Hematopoietic multipotent progenitor cell treated with erythropoietin and hydrocortisone succinate and interleukin-3 and kit ligand, for 15 days (in vitro differentiated cells): ENCODE measurements around the gene DCAF4L1.
A peak's percentile ranks its signal among the peaks of the same experiment; 100 is the strongest.

Source experiments
- DNase-seq: peaks from one replicate; pipeline ENCODE4 v3.0.0-alpha.2; 2015; ENCODE audit warnings: low spot score

DCAF4L1 gene

GRCh38 chr4:41981456-41981855 lies at the start of gene DCAF4L1:
DCAF4L1 (plus strand) TSS chr4:41981756; CDS start chr4:41981793, 37 bp downstream.
- DNase-seq = no peak

GRCh38 chr4:41932988-41933387 lies 48.6 kb upstream of the DCAF4L1 start:
- no peak for DNase-seq

DNA sequence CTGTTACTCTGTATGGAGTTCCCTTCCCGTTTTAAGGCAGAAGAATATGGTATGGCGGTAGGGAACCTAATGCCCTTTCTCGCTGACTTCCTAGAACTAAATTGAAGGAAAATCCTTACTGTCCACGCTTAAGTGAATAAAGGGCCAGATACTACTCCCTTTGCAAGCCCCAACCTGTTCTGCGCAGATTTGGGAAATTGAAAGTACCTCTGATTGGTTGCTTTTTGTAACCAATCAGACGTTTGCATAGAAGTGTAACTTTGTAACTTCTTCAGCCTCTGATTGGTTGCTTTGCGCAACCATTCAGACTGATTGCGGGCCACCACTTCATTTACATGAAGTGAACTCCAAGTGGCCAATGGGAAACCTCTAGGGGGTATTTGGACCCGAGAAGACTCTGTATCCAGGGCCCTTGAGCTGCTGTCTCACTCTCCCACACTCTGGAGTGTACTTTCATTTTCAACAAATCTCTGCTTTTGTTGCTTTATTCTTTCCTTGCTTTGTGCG lies 47.5 kb upstream of the DCAF4L1 start:
- no peak for DNase-seq

DNA sequence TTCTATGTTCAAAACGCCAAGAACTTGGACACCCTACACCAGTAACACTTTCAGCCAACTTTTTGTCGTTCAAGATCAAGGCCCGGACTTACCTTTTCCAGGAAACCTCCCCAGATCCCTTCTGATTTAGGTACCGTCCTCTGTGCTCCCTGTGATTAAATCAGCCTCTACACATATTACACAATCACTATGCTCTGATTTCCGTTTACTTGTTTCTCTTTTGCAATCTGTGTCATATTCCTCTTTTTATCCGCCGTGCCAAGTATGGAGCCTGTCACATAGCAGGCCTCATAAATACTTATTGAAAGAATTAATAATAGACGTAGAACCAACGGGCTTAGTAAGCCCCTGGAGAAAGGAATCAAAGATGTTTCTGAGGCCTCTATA lies 47.0 kb upstream of the DCAF4L1 start:
- no peak for DNase-seq

DNA sequence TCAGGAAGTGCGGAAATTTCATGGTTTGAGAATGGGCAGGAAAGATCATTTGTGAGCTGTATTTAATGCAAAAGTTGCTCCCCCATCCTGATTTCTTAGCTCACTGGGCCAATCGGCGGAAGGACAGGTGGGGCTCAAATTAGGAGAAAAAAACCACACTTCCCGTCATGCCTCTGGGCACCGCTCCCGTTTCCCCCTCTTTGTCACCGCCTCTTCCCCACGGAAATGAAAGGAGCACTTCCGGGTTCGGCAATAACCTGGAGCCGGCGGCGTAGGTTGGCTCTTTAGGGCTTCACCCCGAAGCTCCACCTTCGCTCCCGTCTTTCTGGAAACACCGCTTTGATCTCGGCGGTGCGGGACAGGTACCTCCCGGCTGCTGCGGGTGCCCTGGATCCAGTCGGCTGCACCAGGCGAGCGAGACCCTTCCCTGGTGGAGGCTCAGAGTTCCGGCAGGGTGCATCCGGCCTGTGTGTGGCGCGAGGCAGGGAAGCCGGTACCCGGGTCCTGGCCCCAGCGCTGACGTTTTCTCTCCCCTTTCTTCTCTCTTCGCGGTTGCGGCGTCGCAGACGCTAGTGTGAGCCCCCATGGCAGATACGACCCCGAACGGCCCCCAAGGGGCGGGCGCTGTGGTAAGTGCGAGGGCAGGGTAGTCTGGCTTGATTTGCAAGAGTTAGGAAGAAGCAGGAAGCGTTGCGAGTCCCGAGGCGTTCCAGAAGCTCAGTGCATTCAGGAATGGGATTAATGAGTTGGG lies 46.5 kb upstream of the DCAF4L1 start, which contains the start of gene TMEM33:
TSS of gene TMEM33 (plus strand) at position 529 of the 751 bp plus-strand sequence. CDS start at position 585, 56 bp downstream.
- DNase-seq = peak; percentile 85

GRCh38 chr4:41935652-41936021 lies 45.9 kb upstream of the DCAF4L1 start:
- DNase-seq = peak; percentile 21

- no peak for DNase-seq
Measured at GRCh38 chr4:41939016-41939626, 42.4 kb upstream of the DCAF4L1 start.

DNA sequence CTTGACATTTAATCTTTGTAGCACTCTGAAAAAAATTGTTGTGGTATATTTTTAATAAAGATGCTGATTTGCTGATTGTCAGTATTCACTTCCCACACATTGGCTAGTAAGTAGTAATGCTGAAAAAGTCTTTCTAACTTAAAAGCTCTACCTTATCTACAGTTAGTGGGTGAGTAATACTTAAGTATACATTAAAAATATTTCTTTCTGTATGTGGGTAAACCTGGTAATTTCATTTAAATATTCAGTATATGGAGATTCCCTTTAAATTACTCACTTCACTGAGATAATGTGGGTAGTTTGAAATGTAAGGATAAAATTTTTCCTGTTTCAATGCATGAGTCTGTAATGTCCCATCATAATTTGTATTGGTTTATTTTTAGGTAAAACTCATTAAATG lies 40.7 kb upstream of the DCAF4L1 start:
- DNase-seq = no peak

DNA sequence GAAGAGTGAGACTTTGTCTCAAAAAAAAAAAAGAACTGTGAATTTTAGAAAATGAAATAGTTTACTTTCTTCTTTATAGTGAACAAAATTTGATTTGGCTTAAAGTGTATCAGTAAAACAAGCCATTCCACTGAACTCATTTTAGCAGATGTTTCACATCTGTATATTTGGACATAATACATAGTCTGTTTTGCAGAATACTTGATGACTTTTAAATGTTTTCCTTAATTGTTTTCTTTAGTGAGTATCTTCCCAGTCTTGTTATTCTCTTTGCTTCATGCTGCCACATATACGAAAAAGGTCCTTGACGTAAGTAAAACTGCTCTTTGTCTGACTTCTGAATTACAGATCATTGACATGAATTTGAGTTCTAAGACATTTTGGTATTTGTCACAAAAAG lies 38.0 kb upstream of the DCAF4L1 start:
- no peak for DNase-seq

- DNase-seq = no peak
Measured at GRCh38 chr4:41944089-41944488, 37.5 kb upstream of the DCAF4L1 start.

- no peak for DNase-seq
Measured at GRCh38 chr4:41949531-41949930, 32.0 kb upstream of the DCAF4L1 start.

DNA sequence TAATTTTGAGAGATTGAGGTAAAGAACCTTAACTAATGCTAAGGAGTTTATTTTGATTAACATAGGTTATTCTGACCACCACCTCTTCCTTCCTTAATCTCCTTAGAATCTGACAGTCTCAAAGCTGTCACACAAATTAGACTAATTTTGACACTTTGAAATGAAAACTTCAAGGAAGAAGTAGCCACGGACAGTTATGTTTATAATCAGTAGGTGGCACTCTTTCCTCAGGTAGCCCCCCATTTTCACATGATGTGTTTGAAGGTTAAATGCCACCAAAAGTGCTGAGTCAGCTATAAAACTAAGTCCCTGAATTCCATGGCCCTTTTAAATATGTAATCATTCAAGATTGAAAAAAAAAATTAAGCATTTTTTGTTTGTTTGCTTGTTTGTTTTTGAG lies 23.9 kb upstream of the DCAF4L1 start:
- peak; percentile 74 for DNase-seq

DNA sequence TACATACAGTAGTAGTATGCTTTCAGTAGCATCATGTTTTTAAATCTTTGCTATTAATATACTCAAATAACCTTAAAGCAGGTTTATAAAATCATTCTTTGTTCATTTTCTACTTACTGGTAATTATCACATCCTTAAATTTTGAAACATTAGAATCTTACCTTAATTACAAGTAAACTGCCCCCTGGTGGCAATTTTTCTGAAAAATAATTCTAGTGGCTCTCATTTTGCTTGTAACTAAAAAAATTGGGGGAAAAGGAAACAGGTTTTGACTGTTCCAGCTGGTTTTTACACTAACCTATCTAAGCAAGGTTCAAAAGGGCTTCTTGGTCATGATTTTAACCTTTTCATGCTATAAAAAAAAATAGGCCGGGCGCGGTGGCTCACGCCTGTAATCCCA lies 18.5 kb upstream of the DCAF4L1 start:
- peak; percentile 45 for DNase-seq

- DNase-seq = no peak
Measured at GRCh38 chr4:41964401-41964800, 17.2 kb upstream of the DCAF4L1 start.

DNA sequence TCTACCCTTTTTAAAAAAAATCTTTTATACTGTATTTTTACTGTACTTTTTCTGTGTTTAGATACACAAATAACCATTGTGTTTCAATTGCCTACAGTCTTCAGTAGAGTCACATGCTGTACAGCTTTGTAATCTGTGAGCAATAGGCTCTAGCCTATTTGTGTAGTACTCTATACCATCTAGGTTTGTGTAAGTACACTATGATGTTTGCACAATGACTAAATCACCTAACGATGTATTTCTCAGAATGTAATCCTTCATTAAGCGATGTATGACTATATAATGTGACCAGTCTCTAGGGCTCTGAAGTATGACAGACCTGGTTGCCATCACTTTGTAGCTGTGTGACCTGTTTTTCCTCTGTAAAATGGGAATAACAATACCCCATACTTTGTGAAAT lies 14.2 kb upstream of the DCAF4L1 start:
- no peak for DNase-seq

GRCh38 chr4:41969671-41970070 lies 11.9 kb upstream of the DCAF4L1 start:
- no peak for DNase-seq

- no peak for DNase-seq
Measured at GRCh38 chr4:41975341-41975740, 6.2 kb upstream of the DCAF4L1 start.

DNA sequence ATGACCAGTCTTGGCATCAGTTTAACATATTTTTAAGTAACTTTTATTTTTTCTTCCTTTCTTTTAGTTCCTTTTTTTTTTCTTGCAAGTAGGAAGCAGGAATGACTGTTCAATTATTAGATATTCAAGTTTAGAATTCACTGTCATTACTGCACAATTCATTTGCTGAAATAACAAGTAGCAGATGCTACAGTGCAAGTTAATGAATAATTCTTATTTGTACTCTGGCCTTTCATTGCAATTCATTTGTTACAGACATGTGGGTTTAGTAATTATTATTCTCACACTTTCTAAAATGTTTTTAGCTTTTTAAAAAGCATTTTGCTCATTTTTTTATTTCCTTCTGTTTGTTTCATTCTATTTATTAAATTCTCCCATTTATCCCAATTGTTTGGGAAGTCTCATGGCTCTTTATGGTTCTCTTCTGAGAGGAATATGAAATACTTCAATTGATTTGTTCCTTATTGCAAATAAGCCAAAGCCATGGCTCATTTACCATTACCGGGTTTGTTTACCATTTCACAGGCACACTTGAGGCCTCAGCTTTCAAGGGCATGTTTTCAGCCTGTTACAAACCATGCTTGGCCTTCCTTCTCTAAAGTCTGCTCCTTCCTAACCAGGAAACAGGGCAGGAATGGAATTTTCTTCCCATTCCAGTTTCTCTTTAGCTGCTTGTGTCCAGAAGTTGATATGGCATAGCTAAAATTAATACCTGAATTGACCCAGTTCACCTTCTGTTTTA lies 4.6 kb upstream of the DCAF4L1 start:
- DNase-seq = no peak

DNA sequence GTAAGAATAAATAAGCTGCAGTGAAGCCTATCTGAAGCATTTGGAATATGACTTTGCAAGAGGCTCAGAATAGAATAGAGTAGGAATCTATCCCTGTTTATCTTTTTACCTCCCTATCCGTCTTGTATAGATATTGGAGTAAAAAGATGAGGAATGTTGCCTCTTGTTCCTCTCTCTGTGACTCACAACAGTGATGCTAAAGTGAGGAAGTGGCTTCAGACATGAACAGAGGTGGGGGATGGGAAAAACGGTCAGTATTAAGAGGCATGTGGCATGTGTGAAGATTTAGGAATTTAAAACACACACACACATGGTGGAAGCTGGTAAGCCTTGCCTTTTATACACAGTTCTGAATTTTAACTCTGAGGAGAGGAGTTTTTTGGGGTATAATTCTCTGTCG lies 3.8 kb upstream of the DCAF4L1 start:
- no peak for DNase-seq

- no peak for DNase-seq
Measured at GRCh38 chr4:41982716-41983115, 1.2 kb downstream of the DCAF4L1 start.

DNA sequence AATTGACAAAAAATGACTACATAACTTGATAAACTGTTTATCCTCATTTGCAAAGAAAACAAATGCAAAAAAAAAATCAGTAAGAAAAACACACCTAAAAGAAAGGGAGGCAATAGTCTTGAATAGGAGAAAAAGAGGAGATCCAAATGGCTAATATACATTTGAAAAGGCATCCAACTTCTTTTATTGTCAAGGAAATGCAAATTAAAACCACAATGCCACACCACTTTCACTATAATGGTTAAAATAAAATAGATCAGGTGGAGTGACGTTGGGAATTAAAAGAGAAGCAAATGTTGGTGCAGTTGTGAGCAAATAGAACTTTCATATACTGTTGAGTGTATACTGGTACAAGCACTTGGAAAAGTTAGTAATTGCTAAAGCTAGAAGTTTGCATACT lies 3.6 kb downstream of the DCAF4L1 start:
- DNase-seq = no peak

DNA sequence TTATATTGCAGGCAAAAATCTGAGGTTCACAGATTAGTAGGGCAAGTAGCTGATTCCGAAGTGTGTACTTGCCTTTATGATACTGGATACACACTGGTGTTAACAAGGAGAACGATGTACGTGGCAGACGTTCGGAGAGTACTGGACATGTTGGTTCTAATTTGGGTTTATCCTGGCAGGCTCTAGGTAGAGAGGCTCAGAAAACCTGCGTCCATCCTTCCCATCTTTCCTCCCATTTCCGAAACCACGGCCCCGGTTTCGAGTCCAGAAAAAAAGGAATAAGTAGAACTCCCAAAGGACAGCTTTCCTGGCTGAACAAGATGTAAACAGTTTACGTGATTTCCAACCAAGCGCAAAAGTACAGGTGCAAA lies 8.4 kb downstream of the DCAF4L1 start:
- DNase-seq = no peak
